Measurements from ENCODE around the gene DIS3L2. TPM values are rescaled to one million over a fixed set of nuclear protein-coding genes. Genes with fewer than 3 reads are reported as not detected.

Gene DIS3L2
- total and polyA plus RNA-seq, 2 of the 4 experiments (the other 2 are of a cell fraction): 14.7 to 19.2 TPM

DNA sequence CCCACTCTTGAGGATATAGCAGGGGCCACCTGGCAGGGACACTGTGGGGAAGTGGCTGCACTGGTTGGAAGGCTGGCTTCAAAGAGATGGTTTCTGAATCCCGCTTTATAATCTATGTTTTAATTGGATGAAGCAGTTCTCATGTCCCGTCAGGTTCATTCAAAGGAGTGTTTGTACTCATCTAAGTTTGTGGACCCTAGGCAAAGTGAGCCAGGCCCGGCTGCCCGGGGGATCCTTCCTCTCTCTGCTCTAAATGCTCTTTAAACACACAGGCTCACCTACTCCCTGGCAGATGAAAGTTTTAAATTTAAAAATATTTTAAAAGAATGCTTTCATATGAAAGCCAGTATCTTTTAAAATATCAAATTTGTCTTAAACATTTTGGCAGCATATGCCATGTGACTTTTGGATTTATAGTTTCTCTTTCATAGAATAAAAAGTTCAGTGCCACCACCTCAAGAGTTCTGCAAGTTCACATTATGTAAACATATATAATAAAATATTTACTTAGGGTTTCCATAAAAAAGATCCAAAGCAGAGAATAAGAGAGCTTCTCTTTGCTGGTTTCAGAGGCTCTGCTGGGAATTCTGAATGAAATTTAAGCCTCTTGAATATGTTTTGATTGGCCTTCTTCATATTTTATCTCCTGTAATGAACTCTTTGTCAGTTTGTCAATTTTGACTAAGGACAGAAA is 273.6 kb downstream of the DIS3L2 start:
- Histone ChIP-seq H3K9ac (ENCODE audit: low read depth, low read length) (no peak overlapping the region), H3K9me3 (ENCODE audit: control insufficient read depth, insufficient read depth, low read length) (no peaks in the 10 kb centered on the region), H2BK5ac (ENCODE audit: low read depth, low read length, poor library complexity, severe bottlenecking) (no peak overlapping the region), H2AK9ac (replicated peaks; ENCODE audit: low read depth, low read length, poor library complexity) (no peak overlapping the region), H3K4me3 (ENCODE audit: insufficient read depth, low read depth, low read length) (no peak overlapping the region), H2AFZ (replicated peaks; ENCODE audit: low read length, poor library complexity) (no peak overlapping the region), H3K23ac (ENCODE audit: low read depth, low read length) (no peak overlapping the region), H3K4me1 (ENCODE audit: control insufficient read depth, insufficient read depth, low read length) (peaks cover 3% of the 10 kb centered on the region), H2AK5ac (ENCODE audit: low read depth, low read length) (no peak overlapping the region), H4K5ac (ENCODE audit: low read depth, low read length) (no peak overlapping the region), H2BK120ac (ENCODE audit: low read depth, low read length) (no peak overlapping the region), H4K91ac (ENCODE audit: insufficient read depth, low read depth, low read length) (no peak overlapping the region), H3K18ac (ENCODE audit: low read depth, low read length) (no peak overlapping the region), H4K20me1 (ENCODE audit: insufficient read depth, low read length) (peaks cover 12% of the 10 kb centered on the region; the same call in 1 of the 2 replicates), H3K14ac (replicated peaks; ENCODE audit: low read depth, low read length) (no peak overlapping the region), H3K56ac (ENCODE audit: extremely low read depth, insufficient read depth, low read length) (no peak overlapping the region), H2BK15ac (ENCODE audit: low read depth, low read length) (no peak overlapping the region), H4K8ac (ENCODE audit: low read depth in 2 of 2, low read length in 2 of 2) (no peak overlapping the region), H3K9me1 (ENCODE audit: insufficient read depth, low read length) (peaks cover 7% of the 10 kb centered on the region; the same call in 1 of the 2 replicates), H3K4ac (ENCODE audit: low read depth, low read length) (no peak overlapping the region), H3K27me3 (ENCODE audit: control insufficient read depth, insufficient read depth, low read length) (no peaks in the 10 kb centered on the region), H3K36me3 (ENCODE audit: control insufficient read depth, insufficient read depth, low read length) (peaks cover 4% of the 10 kb centered on the region), H3K27ac (ENCODE audit: insufficient read depth, low read length) (no peak overlapping the region), H2BK20ac (ENCODE audit: low read depth, low read length) (no peak overlapping the region), H3K4me2 (ENCODE audit: low read depth, low read length) (no peak overlapping the region), H3K79me1 (ENCODE audit: low read depth in 1 of 2, low read length in 2 of 2) (0 out of 4 replicates have a peak, but pooled peaks cover 0 to 5% of the 10 kb centered on the region in 2 experiments)
- ATAC-seq (ENCODE audit: low read depth) (no peak), DNase-seq (no peak)
- CTCF ChIA-PET: no interaction called here
- intact Hi-C loops (cut with micrococcal nuclease): no loop called here
- WGBS, 2 experiments (ENCODE audit: extremely low coverage in 2 of 2, insufficient read length in 1 of 2): 80% methylated on average over 1 of the region's 4 CpGs; no CpG with 5 or more reads in 1 of the 2 experiments
- POLR2A ChIA-PET (ENCODE audit: unreplicated experiment): no interaction called here
- in situ Hi-C loops (cut with MboI; ENCODE audit: low sequenced_read_pairs): no loop called here
- BruUV-seq (replicated peaks): no TSS peak
- TF ChIP-seq MAFK (IDR thresholded peaks at IDR 0.05; ENCODE audit: low read depth, low read length): no peak
- TF ChIP-seq, protein P1, sequence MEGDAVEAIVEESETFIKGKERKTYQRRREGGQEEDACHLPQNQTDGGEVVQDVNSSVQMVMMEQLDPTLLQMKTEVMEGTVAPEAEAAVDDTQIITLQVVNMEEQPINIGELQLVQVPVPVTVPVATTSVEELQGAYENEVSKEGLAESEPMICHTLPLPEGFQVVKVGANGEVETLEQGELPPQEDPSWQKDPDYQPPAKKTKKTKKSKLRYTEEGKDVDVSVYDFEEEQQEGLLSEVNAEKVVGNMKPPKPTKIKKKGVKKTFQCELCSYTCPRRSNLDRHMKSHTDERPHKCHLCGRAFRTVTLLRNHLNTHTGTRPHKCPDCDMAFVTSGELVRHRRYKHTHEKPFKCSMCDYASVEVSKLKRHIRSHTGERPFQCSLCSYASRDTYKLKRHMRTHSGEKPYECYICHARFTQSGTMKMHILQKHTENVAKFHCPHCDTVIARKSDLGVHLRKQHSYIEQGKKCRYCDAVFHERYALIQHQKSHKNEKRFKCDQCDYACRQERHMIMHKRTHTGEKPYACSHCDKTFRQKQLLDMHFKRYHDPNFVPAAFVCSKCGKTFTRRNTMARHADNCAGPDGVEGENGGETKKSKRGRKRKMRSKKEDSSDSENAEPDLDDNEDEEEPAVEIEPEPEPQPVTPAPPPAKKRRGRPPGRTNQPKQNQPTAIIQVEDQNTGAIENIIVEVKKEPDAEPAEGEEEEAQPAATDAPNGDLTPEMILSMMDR (conservative IDR thresholded peaks at IDR 0.05; ENCODE audit: low read depth, low read length): no peak
- TF ChIP-seq FOS (IDR thresholded peaks at IDR 0.05; ENCODE audit: low read depth, low read length): no peak
- TF ChIP-seq, protein P2, sequence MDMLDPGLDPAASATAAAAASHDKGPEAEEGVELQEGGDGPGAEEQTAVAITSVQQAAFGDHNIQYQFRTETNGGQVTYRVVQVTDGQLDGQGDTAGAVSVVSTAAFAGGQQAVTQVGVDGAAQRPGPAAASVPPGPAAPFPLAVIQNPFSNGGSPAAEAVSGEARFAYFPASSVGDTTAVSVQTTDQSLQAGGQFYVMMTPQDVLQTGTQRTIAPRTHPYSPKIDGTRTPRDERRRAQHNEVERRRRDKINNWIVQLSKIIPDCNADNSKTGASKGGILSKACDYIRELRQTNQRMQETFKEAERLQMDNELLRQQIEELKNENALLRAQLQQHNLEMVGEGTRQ (IDR thresholded peaks at IDR 0.05; ENCODE audit: low read depth, low read length): no peak
- dilution Hi-C loops (cut with HindIII; ENCODE audit: low sequenced_read_pairs, unreplicated experiment): no loop called here
